ENCODE data around the gene CER1.
A peak's percentile ranks its signal among the peaks of the same experiment; 100 is the strongest.
"Not testable (repeated sequence)": the region's sequence is repeated elsewhere in the genome, so short reads cannot be mapped to it uniquely, and the experiment has no call there.

CER1 gene

GRCh38 chr9:14719231-14719923 is 3.2 kb downstream of the CER1 start:
- no peak for DNase-seq (ENCODE audit: low read depth, low spot score)
- H3K27ac ChIP-seq, result no peak overlapping the region

DNA sequence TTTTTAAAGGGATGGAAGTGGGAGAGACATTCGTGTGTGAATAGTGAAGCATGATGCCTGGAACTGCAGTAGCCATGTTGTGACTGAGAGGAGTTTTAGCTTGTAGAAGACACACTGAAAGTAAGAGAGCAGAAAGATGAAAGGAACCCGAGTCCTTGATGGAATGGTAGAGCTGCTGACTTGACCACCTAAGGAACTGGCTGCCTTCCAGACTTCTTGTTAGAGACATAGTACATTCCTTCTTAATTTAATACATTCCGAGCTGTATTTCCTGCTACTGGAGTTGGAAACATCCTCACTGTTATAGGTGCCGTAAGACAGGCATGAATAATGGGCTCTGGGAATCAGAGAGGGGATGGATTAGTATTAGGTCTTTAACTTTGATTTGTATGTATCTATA is 7.4 kb downstream of the CER1 start:
- H3K27ac ChIP-seq, result no peak overlapping the region
- no peak for DNase-seq (ENCODE audit: low read depth, low spot score)

DNA sequence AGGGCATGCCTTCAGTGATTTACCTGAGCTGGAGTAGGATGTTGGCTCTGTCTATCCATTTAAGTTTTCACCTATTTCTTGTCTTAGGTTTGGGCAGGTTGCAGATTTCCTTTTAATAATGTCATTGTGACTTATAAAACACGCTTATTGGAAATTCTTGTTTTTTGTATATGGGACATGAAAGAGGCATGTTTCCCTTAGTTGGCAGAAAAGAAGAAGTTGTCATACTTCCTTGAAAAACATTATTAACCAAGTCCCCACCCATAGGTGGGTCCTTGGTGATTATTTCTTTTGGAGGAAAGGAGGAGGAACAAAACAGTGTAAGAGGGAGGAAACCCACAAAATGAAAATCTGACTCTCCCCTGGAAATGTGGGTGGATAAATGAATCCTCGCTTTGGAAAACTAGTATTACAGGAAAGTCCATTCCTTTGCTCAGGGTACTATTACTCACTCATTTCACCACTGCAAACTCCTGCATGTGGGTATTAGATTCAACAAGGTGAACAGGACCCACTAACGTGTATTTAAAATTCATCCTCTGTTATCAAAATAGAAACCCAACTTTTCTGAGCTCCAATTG is 9.3 kb downstream of the CER1 start:
- peak; percentile 33 for DNase-seq (ENCODE audit: low read depth, low spot score)
- H3K27ac ChIP-seq, result peak overlapping the region; percentile 56

DNA sequence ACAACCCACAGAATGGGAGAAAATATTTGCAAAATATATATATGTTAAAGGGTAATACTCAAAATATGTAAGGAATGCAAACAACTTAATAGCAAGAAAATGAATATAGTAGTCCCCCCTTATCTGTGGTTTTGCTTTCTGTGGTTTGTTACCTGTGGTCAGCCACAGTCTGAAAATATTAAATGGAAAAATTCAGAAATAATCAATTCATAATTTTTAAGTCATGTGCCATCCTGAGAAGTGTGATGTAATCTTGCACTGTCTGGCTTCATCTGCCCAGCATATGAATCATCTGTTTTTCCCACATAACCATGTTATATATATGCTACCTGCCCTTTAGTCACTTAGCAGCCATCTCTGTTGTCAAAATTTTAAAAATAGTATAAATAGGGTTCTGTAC is 11.7 kb downstream of the CER1 start:
- DNase-seq (ENCODE audit: low read depth, low spot score), result peak; percentile 33

DNA sequence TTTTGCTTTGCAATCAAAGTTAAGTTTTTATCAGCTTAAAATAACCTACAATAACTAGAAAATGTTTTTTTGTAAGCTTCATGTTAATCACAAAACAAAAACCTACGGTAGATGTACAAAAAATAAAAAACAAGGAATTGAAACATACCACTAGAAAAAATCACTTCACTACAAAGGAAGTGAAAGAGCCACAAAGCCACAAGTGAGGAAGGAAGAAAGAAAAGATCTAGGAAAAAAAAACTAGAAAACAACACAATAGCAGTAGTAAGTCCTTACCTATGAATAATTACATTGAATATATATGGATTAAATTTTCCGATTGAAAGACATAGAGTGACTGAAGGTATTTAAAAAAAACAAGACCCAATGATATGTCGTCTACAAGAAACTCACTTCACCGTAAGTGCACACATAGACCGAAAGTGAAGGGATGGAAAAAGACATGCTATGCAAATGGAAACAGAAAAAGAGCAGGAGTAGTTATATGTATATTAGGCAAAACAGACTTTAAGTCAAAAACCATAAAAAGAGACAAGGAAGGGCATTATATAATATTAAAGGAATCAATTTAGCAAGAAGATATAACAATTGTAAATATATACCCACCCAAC is 15.9 kb downstream of the CER1 start:
- DNase-seq (ENCODE audit: low read depth, low spot score), result no peak

More for the DNA sequence above, 11.7 kb downstream of the CER1 start:
- H3K27ac ChIP-seq, result peak overlapping the region; percentile 63

DNA sequence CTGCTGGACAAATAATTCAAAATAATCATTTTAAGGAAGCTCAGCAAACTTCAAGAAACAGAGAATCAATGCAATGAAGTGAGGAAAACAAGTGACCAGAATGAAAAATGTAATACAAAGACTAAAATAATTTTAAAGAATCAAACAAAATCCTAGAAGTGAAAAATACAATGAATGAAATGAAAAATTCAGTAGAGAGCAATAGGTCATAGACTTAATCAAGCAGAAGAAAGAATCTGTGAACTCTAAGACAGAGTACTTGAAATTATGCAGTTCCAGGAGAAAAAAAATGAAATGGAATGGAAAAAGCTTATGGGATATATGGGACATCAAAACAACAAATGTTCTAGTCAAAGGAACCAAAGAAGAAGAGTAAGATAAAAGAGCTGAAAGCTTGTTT is 17.5 kb downstream of the CER1 start:
- H3K27ac ChIP-seq, result no peak overlapping the region
- no peak for DNase-seq (ENCODE audit: low read depth, low spot score)

More for the DNA sequence above, 15.9 kb downstream of the CER1 start:
- no peak overlapping the region for H3K27ac ChIP-seq

DNA sequence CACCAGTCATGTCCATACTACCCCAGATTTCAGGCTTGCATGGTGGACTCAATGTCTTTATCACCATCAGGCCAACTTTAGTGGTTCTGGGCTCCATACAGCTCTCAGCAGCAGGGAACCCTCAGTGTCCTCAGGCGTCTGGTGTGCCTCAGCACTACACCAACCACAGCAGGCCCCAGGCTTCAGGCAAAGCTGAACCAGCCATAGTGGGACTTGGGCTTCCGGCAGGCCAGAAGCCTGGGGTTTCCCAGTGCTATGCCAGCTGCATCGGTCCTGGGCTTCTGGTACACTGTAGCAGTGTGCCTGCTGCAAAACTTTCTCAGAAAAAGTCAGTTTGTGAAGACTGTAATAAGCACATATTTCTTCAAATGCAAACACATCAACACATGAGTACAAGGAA is 18.3 kb downstream of the CER1 start:
- H3K27ac ChIP-seq, result no peak overlapping the region
- DNase-seq (ENCODE audit: low read depth, low spot score), result no peak

GRCh38 chr9:14702200-14702720 is 20.3 kb downstream of the CER1 start:
- DNase-seq (ENCODE audit: low read depth, low spot score), result no peak
- H3K27ac ChIP-seq, result no peak overlapping the region

- H3K27ac ChIP-seq, result peak within 1 kb of the TSS; percentile 22
- DNase-seq (ENCODE audit: low read depth, low spot score), result no peak
These were observed 29.2 kb downstream of the CER1 start, which contains the start of gene ZDHHC21 for GRCh38 chr9:14693251-14693861. Gene ZDHHC21 (minus strand): TSS chr9:14693432. CDS start chr9:14674340, 19,092 bp downstream.

DNA sequence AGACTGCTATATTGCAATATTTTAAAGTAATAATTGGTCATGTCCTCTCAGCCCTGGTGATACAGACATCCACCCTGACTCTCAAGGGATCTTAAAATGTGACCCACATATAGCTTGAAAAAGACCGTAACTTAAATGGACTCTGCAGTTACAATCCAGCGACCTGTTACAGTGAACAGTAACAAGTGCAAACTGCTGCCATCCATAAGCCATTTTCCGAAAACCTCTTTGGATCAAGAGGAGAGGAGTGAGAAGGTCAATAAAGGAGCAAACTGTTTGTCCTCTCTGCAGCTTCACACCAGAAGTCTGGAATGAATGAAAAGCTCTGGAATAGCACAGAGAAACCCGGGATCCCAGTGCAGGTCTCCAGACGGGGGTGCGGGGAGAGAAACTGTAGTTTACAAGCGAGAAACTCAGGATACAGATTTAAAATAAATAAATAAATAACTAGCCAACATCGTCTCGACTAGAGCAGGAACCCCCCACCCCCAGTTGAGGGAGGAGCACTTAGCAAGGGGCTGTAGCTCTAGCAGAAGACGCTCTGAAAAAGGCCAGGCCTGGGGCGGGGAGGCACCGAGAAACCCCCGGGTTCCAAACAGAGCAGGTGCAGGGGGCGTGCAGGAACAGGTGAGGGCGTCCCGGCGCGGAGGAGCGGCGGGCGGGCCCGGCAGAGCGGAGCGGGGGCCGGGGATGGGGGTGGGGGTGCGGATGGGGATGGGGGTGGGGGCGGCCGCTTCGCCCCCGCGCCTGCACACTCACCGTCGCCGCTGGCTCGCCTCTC is 29.9 kb downstream of the CER1 start:
- DNase-seq (ENCODE audit: low read depth, low spot score), result no peak
- H3K27ac ChIP-seq, result peak overlapping the region; percentile 22

DNA sequence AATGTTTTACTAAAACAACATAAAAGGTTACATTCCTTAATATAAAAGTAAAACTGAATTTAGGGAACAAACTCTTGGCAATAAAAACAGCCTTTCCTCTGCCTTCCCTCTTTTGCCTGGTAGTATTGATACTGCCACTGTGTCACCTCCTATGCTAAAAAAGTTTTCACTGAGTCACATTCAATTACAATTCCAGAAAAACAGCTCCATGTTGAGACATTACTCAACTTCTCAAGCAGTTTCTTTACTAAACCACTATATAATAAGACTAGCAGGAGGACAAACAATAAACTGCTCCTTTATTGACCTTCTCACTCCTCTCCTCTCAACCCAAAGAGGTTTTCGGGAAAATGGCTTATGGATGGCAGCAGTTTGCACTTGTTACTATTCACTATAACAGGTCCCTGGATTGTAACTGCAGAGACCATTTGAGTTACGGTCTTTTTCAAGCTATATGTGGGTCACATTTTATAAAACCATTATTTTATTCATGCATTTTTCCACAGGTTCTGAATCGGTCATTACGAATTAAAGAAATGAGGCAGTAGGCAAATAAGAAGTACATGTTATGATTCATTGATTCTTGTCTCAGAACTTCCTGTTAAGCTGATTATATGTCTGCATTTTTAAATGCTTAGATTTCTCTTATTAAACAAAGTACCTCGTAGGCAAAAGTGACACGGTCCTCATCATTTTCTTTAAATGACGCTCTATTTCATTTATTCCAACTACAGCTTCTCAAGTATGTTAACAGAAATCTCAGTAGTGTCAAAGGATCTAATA is 31.4 kb downstream of the CER1 start:
- no peak for DNase-seq (ENCODE audit: low read depth, low spot score)
- peak overlapping the region; percentile 56 for H3K27ac ChIP-seq

DNA sequence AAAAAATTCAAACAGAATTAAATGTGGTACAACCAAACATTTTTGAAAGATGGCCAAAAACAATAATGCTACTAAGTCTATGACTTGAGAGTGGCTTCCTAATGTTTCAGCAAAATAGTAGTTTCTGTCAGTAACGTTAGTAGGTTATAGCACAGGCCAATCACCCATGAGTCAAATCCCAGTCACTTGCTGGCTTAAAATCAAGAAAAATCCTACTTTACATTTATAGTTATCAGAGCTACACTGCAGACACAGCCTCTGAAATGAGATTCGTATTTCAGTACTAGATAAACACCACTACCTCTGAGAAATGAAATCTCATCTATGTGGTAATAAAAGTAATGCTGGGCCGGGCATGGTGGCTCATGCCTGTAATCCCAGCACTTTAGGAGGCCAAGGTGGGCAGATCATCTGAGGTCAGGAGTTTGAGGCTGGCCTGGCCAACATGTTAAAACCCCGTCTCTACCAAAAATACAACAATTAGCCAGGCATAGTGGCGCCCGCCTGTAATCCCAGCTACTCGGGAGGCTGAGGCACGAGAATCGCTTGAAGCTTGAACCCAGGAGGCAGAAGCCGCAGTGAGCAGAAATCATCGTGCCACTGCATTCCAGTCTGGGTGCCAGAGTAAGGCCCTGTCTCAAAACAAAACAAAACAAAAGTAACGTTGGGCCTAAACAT is 35.4 kb downstream of the CER1 start:
- H3K27ac ChIP-seq, result peak overlapping the region; percentile 28
- no peak for DNase-seq (ENCODE audit: low read depth, low spot score)

DNA sequence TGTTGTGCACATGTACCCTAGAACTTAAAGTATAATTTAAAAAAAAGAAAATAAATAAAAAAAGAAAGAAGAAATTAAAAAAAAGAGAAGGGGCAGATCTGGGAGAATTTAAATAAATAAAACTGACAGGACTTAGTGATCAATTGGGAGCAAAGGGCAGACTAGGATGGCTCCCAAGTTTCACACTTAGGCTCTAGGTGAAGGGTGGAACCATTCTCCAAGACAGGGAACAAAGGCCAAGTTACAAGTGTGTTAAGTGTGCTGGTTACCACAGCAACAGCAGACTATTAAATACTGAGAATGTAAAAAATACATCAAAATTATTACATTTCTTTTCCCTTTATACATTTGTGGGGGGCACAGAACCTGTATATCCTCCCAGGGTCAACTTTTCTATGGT is 36.4 kb downstream of the CER1 start:
- H3K27ac ChIP-seq, result no peak overlapping the region
- no peak for DNase-seq (ENCODE audit: low read depth, low spot score)

GRCh38 chr9:14682616-14683015 is 39.9 kb downstream of the CER1 start:
- DNase-seq (ENCODE audit: low read depth, low spot score); H3K27ac ChIP-seq: not testable (repeated sequence)

GRCh38 chr9:14678776-14679175 is 43.8 kb downstream of the CER1 start:
- no peak overlapping the region for H3K27ac ChIP-seq
- no peak for DNase-seq (ENCODE audit: low read depth, low spot score)

DNA sequence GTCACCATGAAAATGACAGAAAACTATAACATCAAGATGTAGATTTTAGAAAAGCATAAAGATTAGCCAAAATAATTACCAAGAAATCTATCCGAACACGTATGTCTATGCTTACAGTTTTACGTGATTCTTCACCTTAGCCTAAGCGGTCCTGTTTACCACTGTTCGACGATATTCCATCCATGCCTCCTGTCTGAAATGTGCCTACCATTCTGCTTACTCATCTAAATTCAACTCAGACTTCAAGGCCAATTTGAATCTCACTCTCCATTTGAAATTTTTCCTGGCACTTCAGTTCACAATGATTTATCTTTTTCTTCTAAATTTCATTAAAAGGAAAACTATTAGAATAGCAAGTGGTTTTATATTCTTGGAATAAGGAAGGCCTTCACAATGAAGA is 44.7 kb downstream of the CER1 start:
- H3K27ac ChIP-seq, result no peak overlapping the region
- DNase-seq (ENCODE audit: low read depth, low spot score), result no peak

GRCh38 chr9:14677396-14677795 is 45.1 kb downstream of the CER1 start:
- DNase-seq (ENCODE audit: low read depth, low spot score), result no peak
- no peak overlapping the region for H3K27ac ChIP-seq

- H3K27ac ChIP-seq, result no peak overlapping the region
- no peak for DNase-seq (ENCODE audit: low read depth, low spot score)
These were observed 47.9 kb downstream of the CER1 start for GRCh38 chr9:14674630-14675029.

DNA sequence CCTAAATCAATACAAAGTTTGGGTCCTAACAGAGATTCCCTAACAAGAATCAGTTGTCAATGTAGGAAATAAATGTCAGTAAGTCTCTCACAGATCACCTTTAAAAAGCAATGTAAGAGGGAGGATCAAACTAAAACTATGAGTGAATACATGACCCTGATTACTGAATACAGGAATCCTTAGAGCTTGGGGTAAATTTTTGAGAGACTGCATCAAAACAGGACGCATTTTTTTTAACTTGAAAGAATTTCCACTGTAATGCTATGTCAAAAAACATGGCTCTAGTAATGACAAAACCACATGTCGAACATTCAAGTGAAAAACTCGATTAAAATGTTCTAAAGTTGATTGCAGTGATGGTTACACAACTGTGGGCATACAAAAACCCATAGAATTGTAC is 51.2 kb downstream of the CER1 start:
- peak overlapping the region; percentile 47 for H3K27ac ChIP-seq

More for the DNA sequence above, 51.2 kb downstream of the CER1 start:
- DNase-seq (ENCODE audit: low read depth, low spot score), result no peak
